HG03064 (cell line): ENCODE results near the gene GALNT18.

ENCODE experiments used
- ATAC-seq: cut with Tn5 transposase; IDR thresholded peaks from one replicate; pipeline ENCODE4 v1.9.1; 2021; ENCODE audit warnings: low read depth; ENCODE audit not compliant: unreplicated experiment

The GALNT18 gene

GRCh38 chr11:11262171-11262920, 359.5 kb downstream of the GALNT18 start:
- no peak for ATAC-seq

DNA sequence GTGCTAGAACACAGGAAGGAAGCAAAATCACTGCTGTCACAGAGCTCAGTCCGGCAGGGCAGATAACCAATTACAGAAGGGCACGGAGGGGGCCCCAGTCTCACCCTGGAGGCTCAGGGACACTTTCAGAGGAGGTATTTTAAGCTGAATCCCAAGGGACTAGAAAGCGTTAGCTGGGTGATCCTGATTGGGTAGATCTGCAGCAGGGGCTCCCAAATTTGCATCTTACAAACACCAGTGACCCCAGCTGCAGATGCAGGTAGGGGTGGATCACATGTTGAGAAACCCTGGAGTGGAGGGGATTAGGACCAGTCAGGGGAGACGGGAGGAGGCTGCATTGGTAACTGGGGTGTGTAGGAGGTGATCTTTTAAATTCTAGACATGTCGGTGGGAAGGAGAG, 360.2 kb downstream of the GALNT18 start:
- no peak for ATAC-seq

DNA sequence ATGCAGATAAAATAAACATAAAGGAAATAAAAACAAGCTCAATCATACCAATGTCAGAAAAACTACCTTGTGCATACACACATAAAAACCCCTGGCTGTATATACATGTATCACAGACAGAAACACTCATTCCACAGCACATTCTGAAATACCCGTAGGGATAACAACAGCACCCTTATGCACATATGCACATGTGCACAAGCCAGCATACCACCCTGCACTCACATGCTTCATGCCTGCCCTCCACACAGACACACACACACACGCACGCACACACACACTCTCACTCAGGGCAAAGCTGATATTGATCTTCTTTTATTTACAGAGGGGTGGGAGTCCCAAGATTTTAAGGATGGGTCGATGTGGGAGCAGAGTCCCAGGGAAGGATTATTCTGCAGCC, 360.9 kb downstream of the GALNT18 start:
- ATAC-seq: no peak

- ATAC-seq: no peak
Measured at GRCh38 chr11:11253995-11254394, 367.8 kb downstream of the GALNT18 start.

- no peak for ATAC-seq
Measured at GRCh38 chr11:11253497-11253896, 368.3 kb downstream of the GALNT18 start.

DNA sequence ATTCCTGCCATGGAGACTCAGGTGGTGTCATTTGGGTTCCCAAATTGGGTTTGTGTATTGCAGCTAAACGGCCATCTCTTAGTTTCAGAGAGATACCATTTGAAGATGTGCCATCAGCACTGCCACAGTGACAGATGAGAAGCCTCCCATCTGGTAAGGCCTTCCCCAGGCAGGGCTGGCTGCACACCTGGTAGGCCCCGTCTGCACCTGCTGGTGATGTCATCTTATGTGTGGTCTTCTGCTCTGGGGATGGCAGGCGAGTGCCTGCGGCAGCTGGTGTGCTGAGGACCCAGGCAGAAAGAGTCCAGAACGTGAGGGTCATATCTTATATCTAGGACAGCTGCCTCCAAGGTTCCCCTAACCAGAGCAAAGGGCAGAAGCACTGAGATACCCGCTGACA, 369.4 kb downstream of the GALNT18 start:
- ATAC-seq: no peak

DNA sequence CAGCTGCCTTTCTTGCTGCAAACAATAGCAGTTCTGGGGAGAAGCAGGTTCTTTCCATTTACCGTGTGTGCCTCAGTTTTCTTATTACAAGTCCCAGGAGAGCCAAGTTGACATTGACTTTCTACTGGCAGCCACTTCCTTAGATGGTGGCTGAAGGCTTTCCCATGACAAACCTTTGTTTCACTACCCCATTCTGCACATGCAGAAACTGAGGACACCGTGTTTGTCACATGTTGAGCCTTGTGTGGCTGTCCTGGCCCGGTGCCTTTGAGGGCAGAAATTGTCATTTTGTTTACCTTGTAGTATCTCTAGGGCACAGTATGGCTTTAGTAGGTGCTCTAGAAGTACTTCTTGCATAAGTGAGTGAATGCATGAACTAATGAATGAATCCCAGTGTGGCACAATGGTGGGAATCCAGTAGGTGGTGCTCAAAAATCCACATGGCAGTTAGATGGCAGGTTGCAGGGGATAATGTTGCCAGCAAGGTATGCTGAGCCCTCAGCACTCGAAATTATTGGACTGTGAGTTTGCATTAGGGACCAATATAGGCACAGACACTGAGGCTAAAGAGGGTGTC, 370.3 kb downstream of the GALNT18 start:
- no peak for ATAC-seq

- no peak for ATAC-seq
Measured at GRCh38 chr11:11250470-11250869, 371.3 kb downstream of the GALNT18 start.

DNA sequence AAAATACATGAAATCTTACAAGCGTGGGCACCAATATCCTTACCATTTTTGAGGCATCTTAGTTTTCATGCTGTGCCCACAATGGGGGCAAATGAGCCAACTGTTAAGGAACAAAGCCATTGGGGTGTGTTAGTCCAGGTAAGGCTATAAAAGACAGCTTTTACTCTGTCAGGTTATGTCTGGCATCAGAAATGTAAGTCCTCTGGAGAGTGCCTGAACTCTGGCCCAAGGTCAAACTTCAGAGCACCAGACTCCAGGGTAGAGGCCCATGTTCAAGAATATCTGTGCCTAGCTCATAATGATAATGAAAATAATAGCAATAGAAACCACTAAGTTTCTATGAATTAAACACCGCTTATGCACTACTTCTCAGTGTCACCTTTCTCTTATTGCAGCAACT, 374.2 kb downstream of the GALNT18 start:
- no peak for ATAC-seq

GRCh38 chr11:11247086-11247485, 374.7 kb downstream of the GALNT18 start:
- no peak for ATAC-seq

DNA sequence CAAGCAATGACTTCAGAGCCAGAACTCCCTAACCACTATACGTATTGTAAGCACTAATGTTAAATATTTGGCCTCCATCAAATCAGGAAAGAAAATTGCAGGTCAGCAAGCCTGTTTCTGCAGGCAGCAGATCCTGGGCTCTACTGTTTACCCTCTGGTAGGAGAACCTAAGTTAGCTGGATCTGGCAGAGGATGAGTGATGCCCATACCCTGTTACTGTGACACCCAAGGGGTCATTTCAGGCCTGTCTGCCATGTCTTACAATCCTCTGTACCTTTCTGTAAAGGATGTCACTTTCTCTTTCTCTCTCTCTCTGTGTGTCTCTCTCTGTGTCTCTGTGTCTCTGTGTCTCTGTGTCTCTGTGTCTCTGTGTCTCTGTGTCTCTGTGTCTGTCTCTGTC, 375.6 kb downstream of the GALNT18 start:
- no peak for ATAC-seq

DNA sequence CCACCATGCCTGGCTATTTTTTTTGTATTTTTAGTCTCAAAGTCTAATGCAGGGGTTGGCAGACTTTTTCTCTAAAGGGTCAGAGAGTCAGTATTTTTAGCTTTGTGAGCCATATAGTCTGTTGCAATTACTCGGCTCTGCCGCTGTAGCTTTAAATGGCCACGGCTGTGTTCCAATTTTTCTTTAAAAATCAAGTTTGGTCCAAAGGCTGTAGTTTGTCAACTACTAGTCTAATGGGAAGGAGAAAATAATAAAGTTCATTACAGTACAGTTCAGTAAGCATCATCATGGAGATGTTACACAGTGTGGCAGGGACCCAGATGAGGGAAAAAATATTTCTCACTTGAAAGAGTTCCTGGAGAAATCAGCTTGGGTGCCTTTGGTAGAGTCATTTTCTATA, 376.4 kb downstream of the GALNT18 start:
- no peak for ATAC-seq

DNA sequence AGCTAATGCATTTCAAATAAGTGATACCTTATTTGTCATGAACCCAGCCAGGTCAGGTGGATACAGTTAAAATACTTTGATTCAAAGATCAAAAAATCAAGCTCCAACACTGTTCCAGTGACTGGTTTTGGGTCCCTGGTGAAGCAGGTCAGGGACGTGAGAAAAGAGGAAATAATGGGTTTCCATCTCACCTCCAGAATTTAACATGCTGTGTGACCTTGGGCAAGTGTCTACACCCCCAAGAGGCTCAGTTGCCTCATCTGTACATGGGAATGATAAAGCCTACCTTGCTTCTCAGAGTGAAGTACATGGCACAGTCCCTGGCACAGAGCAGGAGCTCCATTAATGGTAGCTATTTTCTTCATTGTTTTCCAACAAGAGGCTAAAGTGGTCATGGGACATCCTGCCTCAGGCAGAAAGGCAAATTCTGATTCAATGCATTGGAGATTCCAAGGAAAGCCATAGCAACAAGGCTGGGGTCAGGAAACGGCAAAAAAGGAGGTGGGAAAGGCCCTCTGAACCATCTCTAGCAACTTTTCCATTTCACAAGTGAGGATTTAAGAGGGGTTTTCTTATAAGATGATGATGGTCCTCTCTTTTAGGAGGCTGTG, 377.2 kb downstream of the GALNT18 start:
- ATAC-seq: no peak

GRCh38 chr11:11243590-11244469, 378.0 kb downstream of the GALNT18 start:
- no peak for ATAC-seq

- ATAC-seq: no peak
Measured at GRCh38 chr11:11243209-11243589, 378.6 kb downstream of the GALNT18 start.

- no peak for ATAC-seq
Measured at GRCh38 chr11:11241284-11241683, 380.5 kb downstream of the GALNT18 start.

GRCh38 chr11:11239959-11240358, 381.8 kb downstream of the GALNT18 start:
- no peak for ATAC-seq

DNA sequence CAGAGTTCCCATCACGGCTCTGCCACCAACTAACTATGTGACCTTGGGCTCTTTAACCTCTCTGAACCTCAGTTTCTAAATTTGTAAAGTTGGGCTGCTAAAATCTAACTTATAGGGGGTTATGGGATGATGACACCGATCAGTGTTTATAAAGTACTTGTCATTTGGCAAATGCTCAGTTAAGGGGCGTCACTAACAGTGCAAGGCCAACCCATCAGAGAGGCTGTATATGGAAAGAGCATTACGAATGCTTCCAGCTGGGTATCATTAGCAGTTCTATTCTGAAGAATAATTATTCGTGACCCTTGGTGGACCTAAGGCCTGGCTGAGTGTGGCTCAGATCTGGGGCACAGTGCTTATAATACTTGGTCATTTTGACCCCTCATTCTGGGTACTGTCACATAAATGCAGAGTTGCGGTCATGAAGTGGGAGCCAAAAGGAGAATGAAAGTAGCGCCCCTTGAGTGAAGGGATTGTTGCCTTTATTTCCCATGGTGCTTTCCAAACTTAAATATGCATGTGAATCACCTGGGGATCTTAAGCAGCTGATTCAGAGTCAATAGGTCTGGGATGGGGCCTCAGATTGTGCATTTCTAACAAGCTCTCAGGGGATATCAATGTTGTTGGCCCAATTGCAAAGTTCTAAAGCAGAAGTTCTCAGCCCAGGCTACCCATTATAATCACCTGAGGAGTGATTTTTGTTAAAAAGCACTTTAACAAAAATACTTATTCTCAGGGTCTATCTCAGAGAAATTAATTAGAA, 384.6 kb downstream of the GALNT18 start:
- ATAC-seq: no peak

- no peak for ATAC-seq
Measured at GRCh38 chr11:11236498-11237059, 385.2 kb downstream of the GALNT18 start.

DNA sequence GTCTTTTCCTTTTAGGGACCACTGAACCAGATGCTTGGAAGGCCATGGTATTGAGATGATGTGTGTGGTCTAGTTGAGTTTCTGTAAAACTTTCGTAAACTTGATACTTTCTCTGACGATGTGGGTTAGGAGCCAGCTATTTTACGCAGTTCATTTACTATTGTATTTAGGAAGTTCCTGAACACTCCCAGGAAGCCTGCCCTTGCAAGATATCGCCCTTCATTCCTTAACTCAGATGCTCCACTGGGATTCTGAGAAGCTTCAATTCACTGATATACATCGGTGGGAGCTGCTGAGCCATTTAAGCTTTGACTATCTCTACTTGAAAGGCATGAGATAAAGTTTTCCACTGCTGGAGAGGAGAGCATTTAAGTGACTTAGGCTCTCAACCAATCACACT, 390.0 kb downstream of the GALNT18 start:
- ATAC-seq: no peak
